Measurements from ENCODE around the gene MARCHF2.
A peak's percentile ranks its signal among the peaks of the same experiment; 100 is the strongest.
"Not testable (repeated sequence)": the region's sequence is repeated elsewhere in the genome, so short reads cannot be mapped to it uniquely, and the experiment has no call there.

Gene MARCHF2

DNA sequence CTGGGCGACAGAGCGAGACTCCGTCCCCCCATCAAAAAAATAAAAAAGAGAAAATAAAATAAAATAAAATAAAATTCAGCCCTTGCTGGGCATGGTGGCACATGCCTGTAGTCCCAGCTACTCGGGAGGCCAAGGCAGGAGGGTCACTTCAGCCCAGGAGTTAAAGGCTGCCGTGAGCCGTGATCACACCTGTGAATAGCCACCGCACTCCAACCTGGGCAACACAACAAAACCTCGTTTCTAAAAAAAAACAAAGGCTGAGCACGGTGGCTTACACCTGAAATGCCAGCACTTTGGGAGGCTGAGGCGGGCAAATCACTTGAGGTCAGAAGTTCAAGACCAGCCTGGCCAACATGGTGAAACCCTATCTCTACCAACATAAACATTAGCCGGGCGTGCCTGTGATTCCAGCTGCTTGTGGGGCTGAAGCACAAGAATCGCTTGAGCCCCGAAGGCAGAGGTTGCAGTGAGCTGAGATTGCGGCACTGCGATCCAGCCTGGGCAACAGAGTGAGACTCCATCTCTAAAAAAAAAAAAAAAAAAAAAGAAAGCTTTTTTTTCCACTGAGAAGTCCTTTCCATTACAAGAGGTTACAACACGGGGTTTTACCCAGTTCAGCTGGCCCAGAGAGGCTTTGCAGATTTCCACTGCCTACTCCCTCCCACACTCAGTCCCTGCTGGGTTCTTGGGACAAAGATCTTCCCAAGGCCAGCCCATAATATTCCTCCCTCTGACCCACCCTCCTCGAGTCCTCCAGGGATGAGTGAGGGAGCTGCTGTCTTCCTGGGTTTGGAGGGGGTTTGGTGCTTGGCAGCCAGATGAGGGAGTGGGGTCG, 42.7 kb upstream of the MARCHF2 start:
- no peak overlapping the region for H3K4me3 ChIP-seq (ENCODE audit: low read depth, low read length)
- TF ChIP-seq, protein P1, sequence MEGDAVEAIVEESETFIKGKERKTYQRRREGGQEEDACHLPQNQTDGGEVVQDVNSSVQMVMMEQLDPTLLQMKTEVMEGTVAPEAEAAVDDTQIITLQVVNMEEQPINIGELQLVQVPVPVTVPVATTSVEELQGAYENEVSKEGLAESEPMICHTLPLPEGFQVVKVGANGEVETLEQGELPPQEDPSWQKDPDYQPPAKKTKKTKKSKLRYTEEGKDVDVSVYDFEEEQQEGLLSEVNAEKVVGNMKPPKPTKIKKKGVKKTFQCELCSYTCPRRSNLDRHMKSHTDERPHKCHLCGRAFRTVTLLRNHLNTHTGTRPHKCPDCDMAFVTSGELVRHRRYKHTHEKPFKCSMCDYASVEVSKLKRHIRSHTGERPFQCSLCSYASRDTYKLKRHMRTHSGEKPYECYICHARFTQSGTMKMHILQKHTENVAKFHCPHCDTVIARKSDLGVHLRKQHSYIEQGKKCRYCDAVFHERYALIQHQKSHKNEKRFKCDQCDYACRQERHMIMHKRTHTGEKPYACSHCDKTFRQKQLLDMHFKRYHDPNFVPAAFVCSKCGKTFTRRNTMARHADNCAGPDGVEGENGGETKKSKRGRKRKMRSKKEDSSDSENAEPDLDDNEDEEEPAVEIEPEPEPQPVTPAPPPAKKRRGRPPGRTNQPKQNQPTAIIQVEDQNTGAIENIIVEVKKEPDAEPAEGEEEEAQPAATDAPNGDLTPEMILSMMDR (IDR thresholded peaks at IDR 0.05; ENCODE audit: control insufficient read depth, extremely low read depth, insufficient read depth), result no peak
- no peak for DNase-seq (ENCODE audit: low read depth)

DNA sequence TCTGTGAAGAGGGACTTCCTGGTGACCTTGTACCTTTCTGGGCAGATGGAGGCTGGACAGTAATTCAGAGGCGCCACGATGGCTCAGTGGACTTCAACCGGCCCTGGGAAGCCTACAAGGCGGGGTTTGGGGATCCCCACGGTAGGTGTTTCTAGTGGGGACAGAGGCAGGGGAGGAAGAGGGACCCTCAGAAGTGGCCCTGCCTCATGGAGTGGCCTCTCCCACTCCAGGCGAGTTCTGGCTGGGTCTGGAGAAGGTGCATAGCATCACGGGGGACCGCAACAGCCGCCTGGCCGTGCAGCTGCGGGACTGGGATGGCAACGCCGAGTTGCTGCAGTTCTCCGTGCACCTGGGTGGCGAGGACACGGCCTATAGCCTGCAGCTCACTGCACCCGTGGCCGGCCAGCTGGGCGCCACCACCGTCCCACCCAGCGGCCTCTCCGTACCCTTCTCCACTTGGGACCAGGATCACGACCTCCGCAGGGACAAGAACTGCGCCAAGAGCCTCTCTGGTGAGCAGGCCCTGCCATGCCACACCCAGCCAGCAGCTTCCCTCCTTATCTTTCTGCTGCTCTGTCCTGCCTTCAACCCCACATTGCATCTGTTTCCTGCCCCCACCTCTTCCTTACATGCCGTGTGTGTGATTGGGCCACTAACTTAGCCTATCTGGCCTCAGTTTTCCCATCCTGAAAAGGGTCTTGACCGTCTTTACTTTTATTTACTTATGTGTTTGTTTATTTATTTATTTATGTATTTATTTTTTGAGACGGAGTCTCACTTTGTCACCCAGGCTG, 41.9 kb upstream of the MARCHF2 start:
- DNase-seq (ENCODE audit: low read depth), result no peak
- TF ChIP-seq, protein P1 (IDR thresholded peaks at IDR 0.05; ENCODE audit: control insufficient read depth, extremely low read depth, insufficient read depth), result no peak

DNA sequence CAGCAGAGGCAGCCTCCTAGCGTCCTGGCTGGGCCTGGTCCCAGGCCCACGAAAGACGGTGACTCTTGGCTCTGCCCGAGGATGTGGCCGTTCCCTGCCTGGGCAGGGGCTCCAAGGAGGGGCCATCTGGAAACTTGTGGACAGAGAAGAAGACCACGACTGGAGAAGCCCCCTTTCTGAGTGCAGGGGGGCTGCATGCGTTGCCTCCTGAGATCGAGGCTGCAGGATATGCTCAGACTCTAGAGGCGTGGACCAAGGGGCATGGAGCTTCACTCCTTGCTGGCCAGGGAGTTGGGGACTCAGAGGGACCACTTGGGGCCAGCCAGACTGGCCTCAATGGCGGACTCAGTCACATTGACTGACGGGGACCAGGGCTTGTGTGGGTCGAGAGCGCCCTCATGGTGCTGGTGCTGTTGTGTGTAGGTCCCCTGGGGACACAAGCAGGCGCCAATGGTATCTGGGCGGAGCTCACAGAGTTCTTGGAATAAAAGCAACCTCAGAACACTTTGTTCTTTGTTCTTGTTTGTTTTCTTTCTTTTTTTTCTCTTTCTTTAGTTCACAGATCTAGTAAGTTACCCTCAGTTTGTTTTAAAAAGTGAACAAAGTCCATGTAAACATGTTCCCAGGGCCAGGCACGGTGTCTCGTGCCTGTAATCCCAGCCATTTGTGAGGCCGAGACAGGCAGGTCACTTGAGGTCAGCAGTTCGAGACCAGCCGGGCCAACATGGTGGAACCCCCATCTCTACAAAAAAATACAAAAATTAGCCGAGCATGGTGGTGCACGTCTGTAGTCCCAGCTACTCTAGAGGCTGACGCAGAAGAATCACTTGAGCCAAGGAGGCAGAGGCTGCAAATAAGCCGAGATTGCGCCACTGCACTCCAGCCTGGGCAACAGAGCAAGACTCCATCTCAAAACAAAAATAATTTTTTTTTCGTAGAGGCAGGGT, 39.0 kb upstream of the MARCHF2 start:
- peak; percentile 83 for DNase-seq (ENCODE audit: low read depth)
- no peak overlapping the region for H3K4me3 ChIP-seq (ENCODE audit: low read depth, low read length)
- TF ChIP-seq, protein P1 (IDR thresholded peaks at IDR 0.05; ENCODE audit: control insufficient read depth, extremely low read depth, insufficient read depth), result no peak

More for the DNA sequence above, 41.9 kb upstream of the MARCHF2 start:
- no peak overlapping the region for H3K4me3 ChIP-seq (ENCODE audit: low read depth, low read length)

DNA sequence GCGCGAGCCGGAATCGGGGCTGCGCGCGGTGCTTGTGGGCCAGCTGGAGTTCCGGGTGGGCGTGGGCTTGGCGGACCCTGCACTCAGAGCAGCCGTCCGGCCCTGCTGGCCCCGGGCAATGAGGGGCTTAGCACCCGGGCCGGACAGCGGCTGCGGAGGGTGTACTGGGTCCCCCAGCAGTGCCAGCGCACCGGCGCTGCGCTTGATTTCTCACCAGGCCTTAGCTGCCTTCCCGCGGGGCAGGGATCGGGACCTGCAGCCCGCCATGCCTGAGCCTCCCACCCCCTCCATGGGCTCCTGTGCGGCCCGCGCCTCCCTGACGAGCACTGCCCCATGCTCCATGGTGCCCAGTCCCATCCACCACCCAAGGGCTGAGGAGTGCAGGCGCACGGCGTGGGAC, 37.3 kb upstream of the MARCHF2 start:
- not testable (repeated sequence) for DNase-seq (ENCODE audit: low read depth); H3K4me3 ChIP-seq (ENCODE audit: low read depth, low read length)

DNA sequence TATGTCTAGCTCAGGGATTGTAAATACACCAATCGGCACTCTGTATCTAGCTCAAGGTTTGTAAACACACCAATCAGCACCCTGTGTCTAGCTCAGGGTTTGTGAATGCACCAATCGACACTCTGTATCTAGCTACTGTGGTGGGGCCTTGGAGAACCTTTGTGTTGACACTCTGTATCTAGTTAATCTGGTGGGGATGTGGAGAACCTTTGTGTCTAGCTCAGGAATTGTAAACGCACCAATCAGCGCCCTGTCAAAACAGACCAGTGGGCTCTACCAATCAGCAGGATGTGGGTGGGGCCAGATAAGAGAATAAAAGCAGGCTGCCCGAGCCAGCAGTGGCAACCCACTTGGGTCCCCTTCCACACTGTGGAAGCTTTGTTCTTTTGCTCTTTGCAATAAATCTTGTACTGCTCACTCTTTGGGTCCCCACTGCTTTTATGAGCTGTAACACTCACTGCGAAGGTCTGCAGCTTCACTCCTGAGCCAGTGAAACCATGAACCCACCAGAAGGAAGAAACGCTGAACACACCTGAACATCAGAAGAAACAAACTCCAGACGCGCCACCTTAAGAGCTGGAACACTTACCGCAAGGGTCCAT, 36.6 kb upstream of the MARCHF2 start:
- not testable (repeated sequence) for DNase-seq (ENCODE audit: low read depth); H3K4me3 ChIP-seq (ENCODE audit: low read depth, low read length)

DNA sequence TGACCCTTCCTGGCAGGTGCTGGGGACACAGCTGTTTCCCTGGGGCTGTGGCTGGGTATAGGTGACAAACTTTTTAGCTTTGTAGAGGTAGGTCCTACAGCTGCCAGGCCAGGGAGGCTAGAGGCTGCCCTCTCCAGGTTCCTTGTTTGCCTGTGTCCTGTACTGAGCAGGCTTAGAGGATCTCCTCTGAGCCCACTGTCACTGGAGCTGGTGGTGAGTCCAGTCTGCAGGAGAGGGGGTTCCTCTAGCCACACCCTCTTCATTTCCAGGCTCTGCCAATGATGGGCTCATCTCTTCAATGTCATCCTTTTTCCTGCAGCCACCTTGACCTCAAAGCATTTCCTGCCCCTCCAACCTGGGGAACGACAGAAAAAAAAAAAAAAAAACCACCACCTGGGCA, 35.5 kb upstream of the MARCHF2 start:
- no peak overlapping the region for H3K4me3 ChIP-seq (ENCODE audit: low read depth, low read length)
- TF ChIP-seq, protein P1 (IDR thresholded peaks at IDR 0.05; ENCODE audit: control insufficient read depth, extremely low read depth, insufficient read depth), result no peak
- no peak for DNase-seq (ENCODE audit: low read depth)

DNA sequence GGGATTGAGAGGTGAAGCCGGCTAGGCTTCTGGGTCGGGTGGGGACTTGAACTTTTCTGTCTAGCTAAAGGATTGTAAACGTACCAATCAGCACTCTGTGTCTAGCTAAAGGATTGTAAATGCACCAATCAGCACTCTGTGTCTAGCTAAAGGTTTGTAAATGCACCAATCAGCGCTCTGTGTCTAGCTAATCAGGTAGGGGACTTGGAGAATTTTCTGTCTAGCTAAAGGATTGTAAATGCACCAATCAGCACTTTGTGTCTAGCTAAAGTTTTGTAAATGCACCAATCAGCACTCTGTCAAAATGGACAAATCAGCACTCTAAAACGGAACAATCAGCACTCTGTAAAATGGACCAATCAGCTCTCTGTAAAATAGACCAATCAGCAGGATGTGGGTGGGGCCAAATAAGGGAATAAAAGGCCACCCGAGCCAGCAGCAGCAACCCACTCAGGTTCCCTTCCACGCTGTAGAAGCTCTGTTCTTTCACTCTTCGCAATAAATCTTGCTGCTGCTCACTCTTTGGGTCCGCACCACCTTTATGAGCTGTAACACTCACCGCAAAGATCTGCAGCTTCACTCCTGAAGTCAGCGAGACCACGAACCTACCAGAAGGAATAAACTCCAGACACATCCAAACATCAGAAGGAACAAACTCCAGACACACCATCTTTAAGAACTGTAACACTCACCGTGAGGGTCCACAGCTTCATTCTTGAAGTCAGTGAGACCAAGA, 33.8 kb upstream of the MARCHF2 start:
- DNase-seq (ENCODE audit: low read depth); H3K4me3 ChIP-seq (ENCODE audit: low read depth, low read length): not testable (repeated sequence)

DNA sequence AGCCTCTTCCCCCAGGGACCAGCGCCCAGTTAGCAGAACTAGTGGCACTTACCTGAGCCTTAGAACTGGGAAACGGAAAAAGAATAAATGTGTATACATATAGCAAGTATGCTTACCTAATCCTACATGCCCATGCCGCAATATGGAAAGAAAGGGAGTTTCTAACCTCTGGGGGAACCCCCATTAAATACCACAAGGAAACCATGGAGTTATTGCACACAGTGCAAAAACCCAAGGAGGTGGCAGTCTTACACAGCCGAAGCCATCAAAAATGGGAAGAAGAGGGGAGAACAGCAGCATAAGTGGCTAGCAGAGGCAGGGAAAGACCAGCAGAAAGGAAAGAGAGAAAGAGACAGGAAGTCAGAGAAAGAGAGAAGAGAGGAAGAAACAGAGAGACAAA, 28.5 kb upstream of the MARCHF2 start:
- not testable (repeated sequence) for DNase-seq (ENCODE audit: low read depth); H3K4me3 ChIP-seq (ENCODE audit: low read depth, low read length)

DNA sequence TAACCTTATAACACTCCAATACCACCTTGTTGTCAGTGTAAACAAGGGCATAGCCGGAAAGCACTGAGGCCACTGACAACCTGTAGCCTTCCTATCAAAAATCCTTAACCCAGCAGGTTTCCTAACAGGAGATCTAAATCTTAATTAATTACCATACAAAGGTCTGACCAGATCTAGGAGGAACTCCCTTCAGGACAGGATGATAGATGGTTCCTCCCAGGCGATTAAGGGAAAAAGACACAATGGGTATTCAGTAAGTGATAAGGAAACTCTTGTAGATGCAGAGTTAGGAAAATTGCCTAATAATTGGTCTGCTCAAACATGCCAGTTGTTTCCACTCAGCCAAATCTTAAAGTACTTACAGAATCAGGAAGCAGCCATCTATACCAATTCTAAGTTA, 28.0 kb upstream of the MARCHF2 start:
- DNase-seq (ENCODE audit: low read depth), result not testable (repeated sequence)

DNA sequence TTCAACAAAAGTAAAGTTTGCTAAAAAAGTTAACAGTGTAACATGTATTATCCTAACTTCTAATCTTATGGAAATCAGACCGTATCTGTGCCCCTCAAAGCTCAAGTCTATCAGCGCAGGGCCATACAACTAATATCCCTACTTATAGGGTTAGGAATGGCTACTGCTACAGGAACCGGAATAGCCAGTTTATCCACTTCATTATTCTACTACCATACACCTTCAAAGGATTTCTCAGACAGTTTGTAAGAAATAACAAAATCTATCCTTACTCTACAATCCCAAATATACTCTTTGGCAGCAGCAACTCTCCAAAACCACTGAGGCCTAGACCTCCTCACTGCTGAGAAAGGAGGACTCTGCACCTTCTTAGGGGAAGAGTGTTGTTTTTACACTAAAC, 27.5 kb upstream of the MARCHF2 start:
- H3K4me3 ChIP-seq (ENCODE audit: low read depth, low read length); DNase-seq (ENCODE audit: low read depth): not testable (repeated sequence)

More for the DNA sequence above, 28.0 kb upstream of the MARCHF2 start:
- not testable (repeated sequence) for H3K4me3 ChIP-seq (ENCODE audit: low read depth, low read length)

DNA sequence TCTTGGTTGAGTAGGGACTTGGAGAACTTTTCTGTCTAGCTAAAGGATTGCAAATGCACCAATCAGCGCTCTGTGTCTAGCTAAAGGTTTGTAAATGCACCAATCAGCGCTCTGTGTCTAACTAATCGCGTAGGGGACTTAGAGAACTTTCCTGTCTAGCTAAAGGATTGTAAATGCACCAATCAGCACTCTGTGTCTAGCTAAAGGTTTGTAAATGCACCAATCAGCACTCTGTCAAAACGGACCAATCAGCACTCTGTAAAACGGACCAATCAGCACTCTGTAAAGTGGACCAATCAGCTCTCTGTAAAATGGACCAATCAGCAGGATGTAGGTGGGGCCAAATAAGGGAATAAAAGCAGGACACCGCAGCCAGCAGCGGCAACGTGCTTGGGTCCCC, 26.7 kb upstream of the MARCHF2 start:
- H3K4me3 ChIP-seq (ENCODE audit: low read depth, low read length); DNase-seq (ENCODE audit: low read depth): not testable (repeated sequence)
